Mesenteric fat pad (tissue), 1 donor: Measurements from ENCODE around the gene OLFML2A. TPM values are rescaled to one million over a fixed set of nuclear protein-coding genes. Genes with fewer than 3 reads are reported as not detected.
A peak's percentile ranks its signal among the peaks of the same experiment; 100 is the strongest.
"Not testable (repeated sequence)": the region's sequence is repeated elsewhere in the genome, so short reads cannot be mapped to it uniquely, and the experiment has no call there.

Source experiments
- DNase-seq: peaks from one replicate; pipeline ENCODE4 v3.0.0-alpha.2; 2020; ENCODE audit warnings: low spot score
- total RNA-seq: library from RNA; stranded (reverse); fragmentation: NEBNext Ultra II Directional; extraction: Animal tissue kit (Norgen Biotek cat#: 25700); gene quantifications from one replicate; pipeline ENCODE4 v1.2.1, GENCODE V29; 2021
- donor health status: DM: yes; HTN: yes; CAD: no.

Gene OLFML2A
- total RNA-seq, 1 donor from 2014 or later, result 10.7 TPM

GRCh38 chr9:124760719-124761118 is 16.2 kb upstream of the OLFML2A start:
- no peak for DNase-seq

DNA sequence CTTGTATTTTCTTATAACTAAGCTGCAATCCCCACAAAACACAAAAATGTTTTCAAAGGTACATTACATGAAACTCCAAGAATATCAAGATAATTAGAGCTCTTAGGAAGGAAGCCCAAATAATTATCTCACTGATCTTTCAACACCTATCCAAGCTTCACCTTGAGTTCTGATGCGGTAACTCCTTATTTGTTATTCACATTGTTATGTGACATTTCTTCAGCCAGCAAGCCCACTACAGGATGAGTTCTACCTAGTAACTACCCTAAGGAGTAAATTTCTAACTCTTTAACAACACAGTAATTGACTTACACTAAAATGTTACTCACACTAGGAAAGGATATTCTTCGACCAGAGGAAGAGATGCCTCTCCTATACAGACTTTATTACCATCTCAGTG is 15.7 kb upstream of the OLFML2A start:
- DNase-seq, result no peak

- no peak for DNase-seq
Observed at GRCh38 chr9:124761710-124762109, 15.2 kb upstream of the OLFML2A start.

DNA sequence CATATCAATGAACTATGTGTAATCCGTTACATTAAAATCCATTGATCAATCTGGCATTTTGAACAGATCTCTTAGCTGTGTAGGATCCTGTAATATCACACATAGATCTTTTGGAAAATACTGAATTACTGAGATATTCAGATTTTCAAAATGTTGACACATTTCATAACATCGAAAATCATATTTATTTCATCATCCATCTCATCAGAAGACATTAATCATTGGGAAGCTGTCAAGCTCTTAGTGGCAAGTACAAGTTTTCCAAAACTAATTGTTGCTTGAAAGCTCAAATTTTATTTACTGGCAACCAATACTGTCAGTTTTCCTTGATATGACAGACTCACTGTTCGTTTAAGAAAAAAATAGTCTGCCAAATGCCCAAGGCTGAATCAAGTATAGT is 14.3 kb upstream of the OLFML2A start:
- no peak for DNase-seq

GRCh38 chr9:124764774-124765438 is 12.0 kb upstream of the OLFML2A start:
- DNase-seq, result no peak

GRCh38 chr9:124765439-124765835 is 11.5 kb upstream of the OLFML2A start:
- DNase-seq, result no peak

GRCh38 chr9:124766326-124766725 is 10.6 kb upstream of the OLFML2A start:
- no peak for DNase-seq

DNA sequence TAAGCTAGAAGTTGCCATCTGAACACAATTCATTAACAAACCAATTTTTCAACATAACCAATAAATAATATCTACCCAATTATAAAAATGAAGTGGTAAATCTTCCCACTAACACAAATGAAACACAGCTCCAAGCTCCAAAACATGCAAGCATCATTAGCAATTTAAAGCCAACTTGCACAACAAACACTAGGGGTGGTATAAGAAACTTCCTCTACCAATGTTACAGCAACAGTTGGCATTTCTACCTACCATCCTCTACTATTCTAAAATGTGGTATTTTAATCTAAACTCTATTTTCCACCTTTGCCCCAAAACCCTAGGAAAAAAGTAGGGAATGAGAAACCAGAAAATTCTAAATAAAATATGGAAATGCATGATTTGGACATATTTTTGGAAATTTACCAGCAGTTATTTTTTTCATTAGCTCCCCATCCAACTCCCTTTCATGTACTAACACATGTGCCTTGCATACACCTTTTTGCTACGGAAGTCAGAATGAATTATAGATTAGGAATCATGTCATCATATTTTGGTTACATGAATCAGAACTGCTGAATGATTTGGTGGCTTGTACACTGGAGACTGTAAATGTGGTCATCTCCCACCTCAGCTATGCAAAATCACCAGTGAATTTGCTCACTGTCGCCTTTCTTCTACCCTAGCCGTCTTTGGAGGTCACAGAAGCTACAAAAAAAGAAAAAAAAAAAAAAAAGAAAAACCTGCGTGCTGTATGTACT is 9.9 kb upstream of the OLFML2A start:
- no peak for DNase-seq

- DNase-seq, result no peak
Observed at GRCh38 chr9:124767821-124768220, 9.1 kb upstream of the OLFML2A start.

- DNase-seq, result no peak
Observed at GRCh38 chr9:124768334-124768733, 8.6 kb upstream of the OLFML2A start.

- DNase-seq, result no peak
Observed at GRCh38 chr9:124768750-124769548, 8.0 kb upstream of the OLFML2A start.

DNA sequence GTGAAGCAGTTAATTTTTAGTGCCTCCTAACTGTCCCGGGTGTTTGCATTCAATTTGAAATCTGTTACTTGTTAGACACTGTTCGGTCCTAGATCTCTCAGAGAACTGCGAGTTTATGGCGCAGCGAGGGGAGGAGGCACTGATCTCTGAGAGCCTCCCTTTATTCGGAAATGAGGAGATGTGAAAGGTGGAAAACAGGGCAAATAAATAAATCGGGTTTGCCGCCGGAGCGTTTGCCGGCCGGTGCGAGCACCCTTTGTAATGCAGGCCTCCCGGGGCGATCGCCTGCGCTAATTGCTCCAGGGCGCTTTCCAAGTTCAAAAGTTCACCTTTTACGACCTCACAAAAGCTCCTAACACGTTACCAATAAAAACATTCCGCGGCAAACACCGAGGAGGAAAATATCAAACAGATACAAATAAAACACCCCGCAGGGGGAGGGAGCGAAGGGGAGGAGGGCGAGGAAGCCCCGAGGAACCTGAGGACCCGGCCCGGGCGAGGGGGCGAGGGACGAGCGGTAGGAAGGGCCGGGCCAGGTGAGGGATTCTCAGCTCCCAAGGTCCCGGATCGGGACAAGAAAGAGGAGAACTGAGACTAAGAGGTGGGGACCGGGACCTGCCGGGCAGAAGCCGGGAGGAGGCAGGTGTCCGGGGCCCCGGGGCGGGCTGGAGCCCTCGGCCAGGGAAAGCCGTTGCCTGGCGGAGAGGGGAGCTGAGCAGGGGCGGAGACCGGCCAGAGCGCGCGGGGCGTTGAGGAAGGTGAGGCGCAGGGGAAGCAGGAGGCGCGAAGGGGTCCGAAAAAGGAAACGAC is 7.2 kb upstream of the OLFML2A start:
- no peak for DNase-seq

DNA sequence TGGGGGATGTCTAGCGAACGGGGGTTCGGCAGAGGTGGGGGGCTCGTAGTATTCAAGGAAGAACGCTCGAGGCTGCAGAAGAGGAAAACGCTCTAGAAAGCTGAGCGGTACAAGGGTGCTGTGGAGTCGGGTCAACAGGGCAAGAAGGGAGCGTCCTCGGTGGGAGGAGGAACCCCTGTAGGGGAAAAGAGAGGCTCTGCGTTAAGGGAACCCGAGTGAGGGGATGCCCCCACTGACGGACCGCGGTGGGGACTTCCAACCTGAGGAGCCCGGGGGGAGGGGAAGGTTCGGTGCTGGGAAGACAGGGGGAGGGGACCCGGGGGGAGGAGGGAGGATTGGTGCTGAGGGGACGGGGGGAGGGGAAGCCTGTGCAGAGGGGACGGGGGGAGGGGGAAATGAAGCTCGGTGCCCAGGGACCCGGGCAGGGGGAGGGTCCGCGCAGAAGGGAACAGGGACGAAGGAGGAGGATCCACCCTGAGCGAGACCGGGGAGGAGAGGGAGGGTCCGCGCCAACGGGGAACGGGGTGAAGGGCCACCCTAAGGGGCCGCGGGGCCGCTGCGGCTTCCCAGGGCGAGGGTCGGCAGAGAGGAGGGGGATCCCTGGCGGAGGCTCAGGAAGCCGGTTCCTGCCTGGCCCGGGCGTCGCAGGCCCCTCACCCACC is 6.4 kb upstream of the OLFML2A start:
- DNase-seq, result peak; percentile 91

DNA sequence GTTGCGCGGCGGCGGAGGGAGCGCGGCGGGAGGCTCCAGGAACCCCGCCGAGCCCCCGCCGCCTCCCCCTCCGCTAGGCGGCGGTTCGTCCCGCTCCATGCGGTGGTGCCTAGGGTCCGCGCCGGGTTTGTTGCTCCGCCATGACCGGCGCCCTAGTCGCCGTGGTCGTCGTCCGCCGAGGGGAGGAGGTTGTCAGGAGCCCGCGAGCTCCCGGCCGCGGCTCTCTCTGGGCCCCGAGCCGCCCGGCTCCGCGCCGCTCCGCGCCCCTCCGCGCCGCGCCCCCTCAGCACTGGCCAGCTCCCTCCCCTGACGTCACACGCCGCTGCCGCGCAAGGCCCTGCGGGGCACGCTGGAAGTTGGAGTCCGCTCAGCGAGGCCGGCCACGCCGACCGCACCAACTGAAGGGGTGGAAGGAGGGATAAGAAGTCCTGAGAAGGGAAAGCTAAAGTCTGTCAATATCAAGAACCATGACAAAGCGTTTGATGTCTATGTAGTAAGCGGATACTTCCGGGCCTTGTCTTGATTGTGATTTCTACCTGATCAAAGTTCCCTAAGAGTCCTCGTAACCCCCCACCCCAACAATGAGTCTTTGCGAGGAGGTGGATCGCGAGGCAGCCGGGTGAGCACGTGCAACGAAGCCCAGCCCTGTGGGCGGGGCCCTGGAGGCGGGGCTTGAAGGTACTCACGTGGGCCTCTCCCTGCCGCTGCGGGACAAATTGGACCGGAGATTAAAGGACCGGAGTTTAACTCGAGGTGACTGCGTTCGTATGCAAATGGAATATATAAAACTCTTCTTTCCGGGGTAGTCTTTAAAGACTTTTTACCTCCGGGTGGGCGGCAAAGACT is 5.7 kb upstream of the OLFML2A start, which contains the start of gene NR6A1:
Gene NR6A1 (minus strand): TSS at position 291 of the 846 bp plus-strand sequence.
- peak; percentile 98 for DNase-seq

GRCh38 chr9:124771867-124772679 is 4.9 kb upstream of the OLFML2A start:
- DNase-seq, result peak; percentile 90

DNA sequence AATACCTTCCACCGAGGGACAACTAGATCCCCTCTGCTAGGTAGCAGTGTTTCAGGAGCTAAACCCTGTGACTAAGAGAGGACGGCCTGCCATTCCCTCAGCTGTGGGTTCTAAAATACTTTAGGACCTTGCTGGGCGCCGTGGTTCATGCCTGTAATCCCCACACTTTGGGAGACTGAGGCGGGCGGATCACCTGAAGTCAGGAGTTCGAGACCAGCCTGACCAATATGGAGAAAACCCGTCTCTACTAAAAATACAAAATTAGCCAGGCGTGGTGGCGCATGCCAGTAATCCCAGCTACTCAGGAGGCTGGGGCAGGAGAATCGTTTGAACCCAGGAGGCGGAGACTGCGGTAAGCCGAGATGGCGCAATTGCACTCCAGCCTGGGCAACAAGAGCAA is 4.1 kb upstream of the OLFML2A start:
- DNase-seq, result not testable (repeated sequence)

DNA sequence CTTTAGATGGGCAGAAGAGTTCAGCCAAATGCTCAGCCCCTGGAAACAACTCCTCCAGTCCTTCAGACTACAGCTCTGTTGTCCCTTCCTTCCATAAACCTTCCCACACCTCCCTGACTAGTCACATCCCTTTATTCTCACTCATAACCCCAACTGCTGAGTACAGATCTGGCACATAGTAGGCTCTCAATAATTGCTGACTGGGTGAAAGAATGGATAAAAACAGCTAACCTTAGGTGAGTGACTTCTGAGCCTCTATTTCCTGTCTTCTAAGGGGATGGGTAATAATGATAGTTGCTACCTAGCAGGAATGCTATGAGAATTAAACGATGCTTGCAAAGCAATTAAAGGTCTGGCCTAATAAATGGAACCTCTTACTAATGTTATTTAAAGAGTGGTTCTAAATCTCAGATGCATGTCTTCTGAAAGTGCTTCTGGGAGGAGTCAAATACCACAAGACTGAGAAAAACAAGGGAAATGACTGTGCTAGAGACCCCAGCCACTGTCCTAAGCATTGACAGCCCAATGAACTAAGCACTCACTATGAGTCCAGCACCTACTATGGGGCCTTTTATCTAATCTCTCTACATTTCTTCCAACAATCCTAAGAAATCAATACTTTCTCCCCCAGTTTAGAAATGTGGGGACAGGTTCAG is 3.3 kb upstream of the OLFML2A start:
- no peak for DNase-seq
